GM12801 (cell line): ENCODE data around the gene KCNJ4.

Experiments
- TF ChIP-seq, protein P1 (sequence below): IDR thresholded peaks from one replicate; pipeline ENCODE4 v1.5.1; 2011; ENCODE audit warnings: control low read depth; ENCODE audit not compliant: insufficient read length; ENCODE audit errors: extremely low read depth

KCNJ4 gene

GRCh38 chr22:38469306-38469781 lies 14.3 kb upstream of the KCNJ4 start:
- TF ChIP-seq, protein P1, sequence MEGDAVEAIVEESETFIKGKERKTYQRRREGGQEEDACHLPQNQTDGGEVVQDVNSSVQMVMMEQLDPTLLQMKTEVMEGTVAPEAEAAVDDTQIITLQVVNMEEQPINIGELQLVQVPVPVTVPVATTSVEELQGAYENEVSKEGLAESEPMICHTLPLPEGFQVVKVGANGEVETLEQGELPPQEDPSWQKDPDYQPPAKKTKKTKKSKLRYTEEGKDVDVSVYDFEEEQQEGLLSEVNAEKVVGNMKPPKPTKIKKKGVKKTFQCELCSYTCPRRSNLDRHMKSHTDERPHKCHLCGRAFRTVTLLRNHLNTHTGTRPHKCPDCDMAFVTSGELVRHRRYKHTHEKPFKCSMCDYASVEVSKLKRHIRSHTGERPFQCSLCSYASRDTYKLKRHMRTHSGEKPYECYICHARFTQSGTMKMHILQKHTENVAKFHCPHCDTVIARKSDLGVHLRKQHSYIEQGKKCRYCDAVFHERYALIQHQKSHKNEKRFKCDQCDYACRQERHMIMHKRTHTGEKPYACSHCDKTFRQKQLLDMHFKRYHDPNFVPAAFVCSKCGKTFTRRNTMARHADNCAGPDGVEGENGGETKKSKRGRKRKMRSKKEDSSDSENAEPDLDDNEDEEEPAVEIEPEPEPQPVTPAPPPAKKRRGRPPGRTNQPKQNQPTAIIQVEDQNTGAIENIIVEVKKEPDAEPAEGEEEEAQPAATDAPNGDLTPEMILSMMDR: no peak

- TF ChIP-seq, protein P1: no peak
Measured at GRCh38 chr22:38468443-38469305, 13.7 kb upstream of the KCNJ4 start.

DNA sequence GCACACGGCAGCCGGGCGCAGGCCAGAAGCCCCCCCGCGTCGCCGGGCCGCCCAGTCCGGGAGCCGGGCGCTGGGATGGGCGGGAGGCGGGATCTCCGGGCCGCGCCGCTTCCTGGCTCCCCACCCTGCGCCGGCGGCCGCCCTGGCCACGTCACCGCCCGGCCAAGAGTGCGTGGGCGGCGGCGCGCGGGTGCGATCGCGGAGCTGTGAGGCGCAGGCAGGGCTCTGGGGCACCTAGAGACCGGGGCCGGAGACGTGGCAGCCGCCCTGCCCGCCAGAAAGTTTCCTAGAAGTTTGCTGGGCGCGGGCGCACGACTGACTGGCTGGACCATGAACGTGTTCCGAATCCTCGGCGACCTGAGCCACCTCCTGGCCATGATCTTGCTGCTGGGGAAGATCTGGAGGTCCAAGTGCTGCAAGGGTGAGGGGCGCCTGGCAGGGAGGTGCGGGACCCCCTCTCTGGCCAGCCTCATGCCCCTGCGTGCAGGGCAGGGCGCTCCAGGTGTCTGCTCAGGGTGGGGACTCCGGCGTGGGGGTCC lies 13.0 kb upstream of the KCNJ4 start, which contains the start of gene KDELR3:
Gene KDELR3 (plus strand): TSS at position 193 of the 539 bp plus-strand sequence. CDS start 138 bp downstream, at position 331.
- TF ChIP-seq, protein P1: no peak

- TF ChIP-seq, protein P1: no peak
Measured at GRCh38 chr22:38467438-38467903, 12.5 kb upstream of the KCNJ4 start.

DNA sequence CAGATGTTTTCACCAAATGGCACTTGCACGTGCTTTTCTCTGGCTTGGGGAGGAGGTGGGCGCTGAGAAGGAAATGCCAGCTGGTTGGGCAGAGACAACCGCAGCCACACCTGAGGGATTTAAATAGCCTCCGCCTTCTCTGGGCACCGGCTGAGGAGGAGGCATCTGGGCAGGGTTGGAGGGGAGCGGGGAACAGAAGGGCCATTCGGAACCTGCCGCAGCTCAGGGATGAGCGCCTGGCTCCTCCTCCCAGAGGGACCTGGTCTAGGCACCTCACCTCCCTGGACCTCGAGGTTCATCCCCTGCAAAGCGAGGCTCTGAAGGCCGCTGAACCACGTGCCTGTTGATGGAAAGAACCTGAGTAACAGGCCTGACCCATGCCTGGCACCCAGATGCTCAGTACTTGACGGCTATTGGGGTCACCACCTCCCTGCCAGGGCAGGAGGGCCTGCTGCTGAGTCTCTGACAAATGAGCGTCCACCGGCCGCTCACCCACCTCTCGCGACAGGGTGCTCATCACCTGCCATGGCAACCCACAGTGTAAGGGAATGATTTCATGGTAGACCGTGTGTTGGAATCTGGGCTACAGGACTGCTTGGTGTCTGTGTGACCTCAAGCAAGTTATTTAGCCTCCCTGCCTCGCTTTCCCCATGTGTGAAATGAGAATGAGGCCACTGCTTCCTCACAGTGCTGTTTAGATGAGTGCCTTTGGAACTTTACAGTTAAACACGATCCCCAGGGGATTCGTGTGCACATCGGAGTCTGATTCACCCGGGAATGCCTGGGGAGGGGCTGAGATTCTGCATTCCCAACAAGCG lies 10.9 kb upstream of the KCNJ4 start:
- TF ChIP-seq, protein P1: no peak

DNA sequence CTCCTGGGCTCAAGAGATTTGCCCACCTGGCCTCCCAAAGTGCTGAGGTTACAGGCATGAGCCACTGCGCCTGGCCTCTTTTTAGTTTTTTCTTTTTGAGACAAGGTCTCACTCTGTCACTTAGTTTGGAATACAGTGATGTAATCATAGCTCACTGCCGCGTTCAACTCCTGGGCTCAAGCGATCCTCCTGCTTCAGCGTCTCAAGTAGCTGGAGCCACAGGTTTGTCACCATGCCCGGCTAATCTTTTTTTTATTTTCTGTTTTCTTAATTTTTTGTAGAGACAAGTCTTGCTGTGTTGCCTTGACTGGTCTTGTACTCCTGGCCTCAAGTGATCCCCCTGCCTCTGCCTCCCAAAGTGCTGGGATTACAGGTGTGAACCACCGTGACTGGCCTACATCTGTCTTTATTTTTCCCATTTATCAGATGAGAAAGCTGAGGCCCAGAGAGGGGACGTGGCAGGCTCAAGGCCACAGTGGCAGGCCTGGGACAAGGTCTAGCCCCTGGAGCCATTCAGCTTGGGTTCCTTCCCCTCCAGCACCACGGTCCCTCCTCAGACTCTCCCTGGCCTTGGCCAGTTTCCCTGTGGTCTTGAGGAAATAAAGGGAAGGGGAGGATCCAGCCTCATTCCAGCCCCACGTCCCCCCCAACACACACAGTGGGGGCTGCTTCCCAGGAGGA lies 10.1 kb upstream of the KCNJ4 start:
- TF ChIP-seq, protein P1: no peak
